Omental fat pad (tissue), 4 donors: ENCODE measurements around the gene CFTR. TPM values are rescaled to one million over a fixed set of nuclear protein-coding genes. Genes with fewer than 3 reads are reported as not detected.
"Not testable (repeated sequence)": the region's sequence is repeated elsewhere in the genome, so short reads cannot be mapped to it uniquely, and the experiment has no call there.

Source experiments
- ATAC-seq: fragments of 150-250 bp; one replicate; pipeline ENCODE4 v1.9.1; 2016; ENCODE audit warnings: mild to moderate bottlenecking, moderate library complexity; ENCODE audit not compliant: low FRiP score
- DNase-seq: peaks from one replicate; pipeline ENCODE4 v3.0.0-alpha.2; 2019; ENCODE audit warnings: low spot score
- CTCF ChIP-seq, 3 donors: fragments of 450-650 bp; IDR thresholded peaks; one replicate each; pipeline ENCODE4 v1.5.1; 2016 to 2017; ENCODE audit warnings: antibody characterized with exemption in 3 of 3, mild to moderate bottlenecking in 3 of 3, moderate library complexity in 2 of 3
- total RNA-seq, 4 donors: library from RNA; depleted of rRNA; stranded (reverse); fragments of >200 nt; gene quantifications; one replicate each; pipeline ENCODE4 v1.1.0, GENCODE V29; 2016

CFTR gene
- total RNA-seq, 4 donors from 2014 or later = 0.32 to 7.1 (median 1.3) TPM

DNA sequence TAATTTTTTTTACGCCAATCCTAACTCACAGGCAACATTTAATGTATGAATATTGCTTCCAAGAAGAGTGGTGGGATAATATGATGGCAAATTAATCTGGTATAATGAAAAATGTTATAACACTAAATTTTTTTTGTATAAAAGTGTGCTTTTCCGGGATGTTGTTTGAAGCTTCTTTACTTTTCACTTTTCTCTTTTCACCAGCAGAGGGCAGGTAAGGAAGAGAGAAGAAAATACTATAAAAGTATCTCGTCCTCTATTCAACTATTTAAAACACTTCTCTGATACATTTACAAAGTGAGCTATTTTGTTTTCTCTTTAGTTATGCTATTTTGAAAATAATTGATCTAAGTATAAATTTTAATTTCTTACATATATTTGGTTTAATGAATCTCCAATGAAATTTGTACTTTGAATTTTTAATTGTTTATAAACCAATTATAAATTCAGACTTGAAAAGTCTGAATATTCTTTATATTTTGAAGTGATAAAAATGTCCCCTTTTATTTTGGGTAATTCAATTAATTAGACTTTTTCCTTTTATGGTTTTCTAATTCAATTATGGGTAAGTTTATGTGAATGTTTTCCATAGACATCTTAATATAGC lies 20.7 kb upstream of the CFTR start:
- ATAC-seq = no peak
- no peak for DNase-seq
- TF ChIP-seq CTCF (IDR thresholded peaks at IDR 0.05) = no peak

DNA sequence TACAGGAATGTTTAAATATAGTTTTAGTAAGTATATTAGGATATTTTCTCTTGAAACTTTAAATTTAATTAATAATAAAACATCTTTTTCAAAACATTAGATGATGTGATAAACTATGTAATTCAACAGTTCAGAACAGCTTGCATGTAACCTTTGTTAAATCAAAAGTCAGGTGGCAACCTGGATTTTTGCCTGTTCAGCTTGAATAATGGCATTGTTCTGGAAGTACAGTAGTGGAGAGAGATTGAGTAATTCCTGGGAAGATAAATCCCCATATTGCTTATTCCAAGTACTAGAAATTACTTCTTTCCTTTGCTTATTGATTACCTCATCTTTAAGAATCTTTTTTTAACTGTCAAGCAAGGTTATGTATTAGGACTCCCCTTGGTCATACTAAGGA lies 20.1 kb upstream of the CFTR start:
- no peak for TF ChIP-seq CTCF (IDR thresholded peaks at IDR 0.05)
- ATAC-seq (no peak), DNase-seq (no peak)

GRCh38 chr7:117460815-117461214 lies 19.0 kb upstream of the CFTR start:
- not testable (repeated sequence) for DNase-seq, ATAC-seq

- TF ChIP-seq CTCF (IDR thresholded peaks at IDR 0.05) = no peak
- ATAC-seq (no peak), DNase-seq (no peak)
Observed at GRCh38 chr7:117468174-117468573, 11.7 kb upstream of the CFTR start.

- DNase-seq (no peak), ATAC-seq (no peak)
- no peak for TF ChIP-seq CTCF (IDR thresholded peaks at IDR 0.05)
Observed at GRCh38 chr7:117470777-117471176, 9.0 kb upstream of the CFTR start.

GRCh38 chr7:117472335-117472734 lies 7.5 kb upstream of the CFTR start:
- TF ChIP-seq CTCF (IDR thresholded peaks at IDR 0.05) = no peak
- ATAC-seq = no peak
- no peak for DNase-seq

GRCh38 chr7:117476557-117477215 lies 3.1 kb upstream of the CFTR start:
- no peak for ATAC-seq
- no peak for DNase-seq
- TF ChIP-seq CTCF (IDR thresholded peaks at IDR 0.05) = no peak
